KOPT-K1 (cell line): ENCODE data around the gene PPM1H.
"Not testable (repeated sequence)": the region's sequence is repeated elsewhere in the genome, so short reads cannot be mapped to it uniquely, and the experiment has no call there.

Experiments used
- H3K27ac ChIP-seq: fragments of 200-600 bp; sonication (generic); 2 replicates; pipeline ENCODE4 v1.5.1; 2016; ENCODE audit warnings: antibody characterized with exemption, mild to moderate bottlenecking, low read depth, low read length; ENCODE audit not compliant: poor library complexity, severe bottlenecking
- H3K36me3 ChIP-seq: fragments of 200-600 bp; sonication (generic); 2 replicates; pipeline ENCODE4 v1.5.1; 2017; ENCODE audit warnings: antibody characterized with exemption, mild to moderate bottlenecking, low read length, moderate library complexity; ENCODE audit not compliant: insufficient read depth
- H3K9me3 ChIP-seq: fragments of 200-600 bp; sonication (generic); 2 replicates; pipeline ENCODE4 v1.5.1; 2017; ENCODE audit warnings: antibody characterized with exemption, low read length, mild to moderate bottlenecking; ENCODE audit not compliant: insufficient read depth, poor library complexity, severe bottlenecking

Gene PPM1H

DNA sequence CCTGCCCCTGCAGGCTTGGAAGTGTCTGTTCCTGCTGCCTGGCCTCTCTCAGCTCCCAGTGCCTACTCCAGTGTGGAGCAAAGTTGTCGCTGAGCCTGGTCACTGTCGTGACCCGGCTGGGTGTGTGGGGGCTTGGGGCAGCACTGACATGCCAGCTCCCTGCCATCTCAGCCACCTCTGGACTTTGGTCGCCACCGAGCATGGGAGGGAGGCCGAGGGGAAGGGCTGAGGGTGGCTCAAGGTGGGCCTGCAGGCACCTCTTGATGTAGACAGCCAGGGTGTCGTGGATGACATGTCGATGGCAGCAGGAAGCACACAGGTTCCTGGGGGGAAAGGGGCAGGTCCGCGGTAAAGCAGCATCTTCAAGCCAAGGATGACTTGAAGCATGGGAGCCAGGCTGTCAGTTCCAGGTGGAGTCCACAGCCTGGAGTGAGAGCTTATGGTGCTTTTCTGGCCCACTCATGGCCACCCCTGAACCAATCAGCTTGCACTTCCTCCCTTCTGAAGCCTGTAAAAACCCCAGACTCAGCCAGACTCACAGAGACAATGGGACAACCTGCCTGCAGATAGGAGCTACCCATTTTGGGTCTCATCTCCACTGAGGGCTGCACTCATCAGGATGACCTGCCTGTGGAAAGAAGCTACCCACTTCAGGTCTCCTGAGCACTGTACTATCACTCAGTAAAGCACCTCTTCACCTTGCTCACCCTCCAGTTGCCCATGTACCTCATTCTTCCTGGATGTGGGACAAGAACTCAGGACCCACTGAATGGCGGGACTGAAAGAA lies 258.2 kb downstream of the PPM1H start:
- Histone ChIP-seq H3K36me3 (no peaks in the 10 kb centered on the region), H3K9me3 (peaks cover 30% of the 10 kb centered on the region), H3K27ac (no peak overlapping the region)

DNA sequence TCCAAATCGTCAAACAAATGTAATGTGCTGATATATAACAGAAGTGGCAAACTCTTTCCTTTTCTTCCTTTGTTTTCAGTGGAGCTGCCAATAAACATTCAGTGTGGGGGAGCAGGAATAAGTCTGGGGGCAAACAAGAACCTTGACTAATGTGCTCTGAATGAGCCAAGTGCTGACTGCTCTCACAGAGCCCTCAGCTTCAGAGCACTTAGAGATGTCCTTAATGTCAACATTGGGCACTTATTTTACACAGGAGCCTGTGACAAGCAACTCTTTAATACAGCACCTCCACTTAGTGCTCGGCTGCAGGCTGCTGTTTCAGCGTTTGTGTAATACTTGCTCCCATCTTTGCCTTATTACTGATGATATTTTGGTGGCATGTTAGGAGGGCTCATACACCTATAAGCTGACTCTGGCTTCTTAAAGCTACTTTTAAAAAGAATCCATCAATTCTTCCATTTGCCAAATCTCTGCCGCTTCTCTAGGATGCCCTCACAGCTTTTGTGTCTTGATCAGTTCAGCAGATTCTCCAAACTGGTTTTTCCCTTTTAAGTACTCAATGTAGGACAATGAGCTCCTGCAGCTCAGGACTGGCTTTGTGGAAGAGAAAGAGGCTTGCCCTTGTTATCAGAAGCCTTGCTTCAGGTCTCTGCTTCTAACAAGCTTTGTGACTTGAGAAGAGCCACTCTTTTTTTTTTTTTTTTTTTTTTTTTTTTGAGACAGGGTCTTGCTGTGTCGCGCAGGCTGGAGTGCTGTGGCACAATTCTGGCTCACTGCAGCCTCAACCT lies 261.7 kb downstream of the PPM1H start:
- no peaks in the 10 kb centered on the region for H3K36me3 ChIP-seq
- H3K9me3 ChIP-seq, result peaks cover 30% of the 10 kb centered on the region
- no peak overlapping the region for H3K27ac ChIP-seq

DNA sequence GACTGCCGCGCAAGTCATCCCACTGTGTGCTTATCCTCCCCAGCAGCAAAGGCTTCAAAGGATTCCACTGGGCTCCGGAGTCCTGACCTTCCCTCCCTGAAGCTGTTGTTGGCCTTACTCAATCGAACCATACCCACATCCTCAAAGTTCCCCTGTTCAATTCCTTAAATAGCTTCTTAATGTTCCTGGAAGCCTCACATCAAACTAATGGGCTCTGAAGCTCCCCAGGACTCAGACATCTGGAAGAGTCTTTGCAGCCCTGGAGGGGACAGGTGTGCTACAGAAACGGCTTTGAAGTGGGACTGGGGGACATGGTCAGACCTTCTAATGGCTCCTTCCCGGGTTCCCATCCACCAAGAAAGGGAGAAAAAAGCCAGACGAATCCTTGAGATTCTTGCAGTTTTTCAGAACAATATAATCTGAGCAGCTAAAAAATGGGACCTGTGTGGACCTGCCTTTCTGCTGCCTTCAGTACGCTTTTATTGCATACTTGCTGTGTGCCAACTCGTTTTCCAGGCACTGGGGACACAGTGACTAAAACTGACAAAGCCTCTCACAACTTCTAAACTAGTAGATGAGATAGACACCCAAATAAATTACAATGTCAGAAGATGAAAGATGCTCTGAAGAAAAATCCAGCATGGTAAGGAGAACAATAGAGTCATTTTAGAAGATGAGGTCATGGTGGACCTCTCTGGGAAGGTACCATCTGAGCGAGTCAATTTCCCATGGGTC lies 263.8 kb downstream of the PPM1H start:
- Histone ChIP-seq H3K9me3 (peaks cover 9% of the 10 kb centered on the region), H3K27ac (no peak overlapping the region), H3K36me3 (no peaks in the 10 kb centered on the region)

DNA sequence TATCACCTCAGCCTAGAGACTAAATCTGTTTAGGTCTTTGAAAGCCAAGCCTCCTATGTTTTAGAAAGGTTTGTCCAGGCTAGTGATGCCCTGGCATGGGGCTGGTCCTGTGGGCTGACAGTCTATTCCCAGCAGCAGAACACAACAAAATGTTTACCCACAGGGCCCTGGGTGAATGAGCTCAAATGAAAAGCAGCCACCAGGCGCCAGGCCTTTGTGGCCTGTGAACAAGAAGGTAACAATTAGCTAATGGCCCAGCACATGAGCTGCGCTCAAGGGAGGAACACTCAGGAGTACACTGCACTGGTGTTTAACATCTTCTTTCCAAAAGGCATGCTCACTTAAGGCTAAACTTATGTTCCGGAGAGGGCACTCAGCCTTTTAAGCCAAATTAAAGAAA lies 266.2 kb downstream of the PPM1H start:
- Histone ChIP-seq H3K9me3 (no peaks in the 10 kb centered on the region), H3K36me3 (no peaks in the 10 kb centered on the region)

GRCh38 chr12:62664951-62665350 lies 270.0 kb downstream of the PPM1H start:
- not testable (repeated sequence) for H3K9me3 ChIP-seq, H3K36me3 ChIP-seq, H3K27ac ChIP-seq

More for the DNA sequence above, 266.2 kb downstream of the PPM1H start:
- no peak overlapping the region for H3K27ac ChIP-seq

DNA sequence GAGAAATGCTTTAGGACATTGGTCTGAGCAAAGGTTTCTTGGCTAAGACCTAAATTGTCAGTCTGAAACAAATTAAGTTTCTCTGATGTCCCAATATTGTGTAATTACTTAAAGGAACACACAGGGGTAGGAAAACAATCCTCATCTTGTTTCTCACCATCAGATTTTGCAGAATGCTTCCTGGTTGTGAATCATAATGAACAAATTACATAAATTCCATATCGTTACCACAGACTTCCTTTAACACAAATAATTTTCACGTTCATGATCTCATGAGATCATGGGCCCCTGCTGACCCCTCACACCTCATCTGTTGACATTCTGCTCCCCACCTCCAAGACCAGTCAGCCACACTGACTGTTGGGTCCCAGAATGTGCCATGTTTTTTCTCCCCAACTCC lies 274.2 kb downstream of the PPM1H start:
- H3K27ac ChIP-seq, result no peak overlapping the region
- H3K9me3 ChIP-seq, result peaks cover 5% of the 10 kb centered on the region
- H3K36me3 ChIP-seq, result no peaks in the 10 kb centered on the region

DNA sequence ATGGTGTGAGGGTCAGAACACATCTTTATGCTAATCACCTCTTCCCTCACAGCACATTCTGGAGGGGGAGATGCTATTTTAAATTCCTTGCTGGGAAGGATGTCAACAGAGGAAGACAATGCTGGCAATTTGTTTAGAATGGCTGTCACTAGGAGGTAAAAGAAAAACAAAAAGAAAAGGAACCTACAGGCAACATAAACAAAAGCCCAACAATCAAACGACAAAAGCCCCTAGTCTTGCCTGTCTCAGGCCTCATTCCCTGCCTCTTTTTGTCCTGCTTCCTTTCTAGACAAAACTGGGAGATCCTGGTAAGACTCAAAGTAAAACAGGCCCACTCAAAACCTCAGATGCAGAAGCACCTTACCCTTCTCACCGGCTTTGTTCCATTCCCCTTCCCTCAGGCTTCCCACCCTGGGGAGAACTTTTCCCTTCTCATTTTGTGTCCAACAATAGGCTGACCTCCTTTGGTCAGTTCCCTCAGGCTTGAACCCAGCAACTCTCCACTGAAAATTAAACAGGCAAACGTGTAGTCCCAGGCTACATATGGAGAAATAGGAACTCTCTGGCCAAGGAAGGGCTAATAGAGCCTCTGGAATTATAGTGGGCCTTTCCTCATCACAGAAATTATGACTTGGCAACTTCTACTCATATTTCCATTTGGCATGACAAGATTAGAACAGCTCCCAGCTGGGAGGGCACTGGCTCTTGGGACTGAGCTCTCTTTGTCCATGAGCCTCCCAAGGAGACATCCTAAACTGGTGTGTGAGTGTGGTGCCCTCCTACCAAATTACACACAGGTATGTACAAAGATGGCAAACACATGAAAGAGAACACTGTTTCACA lies 275.3 kb downstream of the PPM1H start:
- peaks cover 5% of the 10 kb centered on the region for H3K9me3 ChIP-seq
- H3K36me3 ChIP-seq, result no peaks in the 10 kb centered on the region
- H3K27ac ChIP-seq, result no peak overlapping the region

DNA sequence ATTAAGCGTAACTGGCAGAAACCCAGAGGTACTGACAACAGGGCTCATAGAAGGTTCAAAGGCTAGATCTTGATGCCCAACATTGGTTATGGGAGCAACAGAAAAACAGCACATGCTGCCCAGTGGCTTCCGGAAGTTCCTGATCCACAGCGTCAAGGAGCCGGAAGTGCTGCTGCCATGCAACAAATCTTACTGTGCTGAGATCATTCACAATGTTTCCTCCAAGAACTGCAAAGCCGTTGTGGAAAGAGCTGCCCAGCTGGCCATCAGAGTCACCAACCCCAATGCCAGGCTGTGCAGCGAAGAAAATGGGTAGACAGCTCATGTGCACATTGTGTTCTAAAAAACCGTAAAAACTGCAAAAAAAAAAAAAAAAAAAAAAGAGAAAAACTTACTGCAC lies 276.0 kb downstream of the PPM1H start:
- Histone ChIP-seq H3K36me3 (no peaks in the 10 kb centered on the region), H3K27ac (no peak overlapping the region), H3K9me3 (peaks cover 5% of the 10 kb centered on the region)

DNA sequence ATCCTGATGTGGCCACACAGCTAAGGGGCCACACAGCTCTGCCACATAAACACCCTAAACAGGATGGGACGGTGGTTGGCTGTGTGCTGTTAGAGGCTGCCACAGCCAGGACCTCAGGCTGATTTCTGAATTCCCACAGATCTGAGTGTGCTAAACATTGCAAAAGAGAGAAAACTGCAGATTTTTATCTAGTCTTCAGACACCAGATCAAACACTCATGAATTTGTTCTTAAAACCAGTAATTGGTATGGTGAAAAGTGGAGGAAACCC lies 277.7 kb downstream of the PPM1H start:
- Histone ChIP-seq H3K9me3 (peaks cover 5% of the 10 kb centered on the region), H3K36me3 (no peaks in the 10 kb centered on the region), H3K27ac (no peak overlapping the region)

- Histone ChIP-seq H3K36me3 (no peaks in the 10 kb centered on the region), H3K9me3 (peaks cover 5% of the 10 kb centered on the region), H3K27ac (no peak overlapping the region)
Measured at GRCh38 chr12:62656591-62657362, 278.2 kb downstream of the PPM1H start.

DNA sequence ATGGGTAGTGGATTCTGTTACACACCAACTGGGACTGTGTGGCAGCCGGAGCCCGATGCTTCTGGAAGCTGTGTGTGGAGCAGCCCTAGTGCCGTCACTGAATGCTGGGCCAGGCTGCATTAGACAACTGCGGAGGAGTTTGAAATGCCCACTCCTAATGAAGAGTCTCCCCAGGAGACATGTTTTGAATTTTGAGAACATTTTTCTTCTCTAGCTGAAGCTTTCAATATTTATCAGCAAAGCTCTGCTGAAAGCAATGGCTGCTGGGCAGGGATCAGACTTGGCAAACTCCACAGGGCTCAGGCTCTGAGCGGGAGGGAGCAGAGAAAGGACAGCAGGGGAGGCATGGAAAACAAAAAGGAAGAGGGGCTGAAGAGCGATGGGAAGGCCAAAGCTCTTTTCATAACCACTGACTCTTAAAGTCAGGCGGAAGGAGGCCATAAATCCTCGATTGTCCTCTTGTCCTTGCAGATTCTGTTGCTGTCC lies 279.2 kb downstream of the PPM1H start:
- H3K36me3 ChIP-seq, result no peaks in the 10 kb centered on the region
- H3K9me3 ChIP-seq, result peaks cover 5% of the 10 kb centered on the region
- no peak overlapping the region for H3K27ac ChIP-seq

GRCh38 chr12:62654326-62655241 lies 280.4 kb downstream of the PPM1H start:
- H3K27ac ChIP-seq, result no peak overlapping the region
- no peaks in the 10 kb centered on the region for H3K36me3 ChIP-seq
- H3K9me3 ChIP-seq, result no peaks in the 10 kb centered on the region

- H3K9me3 ChIP-seq, result no peaks in the 10 kb centered on the region
- H3K27ac ChIP-seq, result no peak overlapping the region
- no peaks in the 10 kb centered on the region for H3K36me3 ChIP-seq
Measured at GRCh38 chr12:62653740-62654139, 281.2 kb downstream of the PPM1H start.
